ENCODE results near the gene PDIK1L. TPM values are rescaled to one million over a fixed set of nuclear protein-coding genes. Genes with fewer than 3 reads are reported as not detected.

PDIK1L gene
- total RNA-seq, 1 donor from 2014 or later = 11.8 TPM

DNA sequence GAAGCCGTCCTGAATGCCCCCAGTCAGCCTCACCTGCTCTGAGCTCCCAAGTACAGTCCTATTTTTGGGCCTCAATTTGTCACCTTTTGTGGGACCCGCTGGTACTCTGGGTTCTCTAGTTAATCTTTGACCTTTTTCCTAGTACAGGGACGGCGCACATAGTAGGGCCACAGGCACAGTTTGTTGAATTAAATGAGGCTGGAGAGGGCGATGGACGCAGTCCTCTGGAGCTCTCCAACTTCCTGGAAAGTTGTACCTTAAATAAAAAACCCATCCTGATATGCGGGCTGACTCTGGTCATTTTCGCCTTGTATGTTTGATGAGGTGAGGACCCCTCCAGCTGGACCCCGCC lies 52.0 kb downstream of the PDIK1L start:
- Histone ChIP-seq H3K36me3 (no peaks in the 10 kb centered on the region), H3K4me1 (peaks cover 24% of the 10 kb centered on the region), H3K4me3 (peak overlapping the region; percentile 41), H3K27ac (no peak overlapping the region), H3K9me3 (no peaks in the 10 kb centered on the region), H3K27me3 (ENCODE audit: low read depth) (peaks cover 15% of the 10 kb centered on the region)
- TF ChIP-seq, protein P1, sequence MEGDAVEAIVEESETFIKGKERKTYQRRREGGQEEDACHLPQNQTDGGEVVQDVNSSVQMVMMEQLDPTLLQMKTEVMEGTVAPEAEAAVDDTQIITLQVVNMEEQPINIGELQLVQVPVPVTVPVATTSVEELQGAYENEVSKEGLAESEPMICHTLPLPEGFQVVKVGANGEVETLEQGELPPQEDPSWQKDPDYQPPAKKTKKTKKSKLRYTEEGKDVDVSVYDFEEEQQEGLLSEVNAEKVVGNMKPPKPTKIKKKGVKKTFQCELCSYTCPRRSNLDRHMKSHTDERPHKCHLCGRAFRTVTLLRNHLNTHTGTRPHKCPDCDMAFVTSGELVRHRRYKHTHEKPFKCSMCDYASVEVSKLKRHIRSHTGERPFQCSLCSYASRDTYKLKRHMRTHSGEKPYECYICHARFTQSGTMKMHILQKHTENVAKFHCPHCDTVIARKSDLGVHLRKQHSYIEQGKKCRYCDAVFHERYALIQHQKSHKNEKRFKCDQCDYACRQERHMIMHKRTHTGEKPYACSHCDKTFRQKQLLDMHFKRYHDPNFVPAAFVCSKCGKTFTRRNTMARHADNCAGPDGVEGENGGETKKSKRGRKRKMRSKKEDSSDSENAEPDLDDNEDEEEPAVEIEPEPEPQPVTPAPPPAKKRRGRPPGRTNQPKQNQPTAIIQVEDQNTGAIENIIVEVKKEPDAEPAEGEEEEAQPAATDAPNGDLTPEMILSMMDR (IDR thresholded peaks at IDR 0.05) = no peak
- no peak for DNase-seq
- intact Hi-C loops (cut with DNase I) = no loop called here
- no peak for ATAC-seq

DNA sequence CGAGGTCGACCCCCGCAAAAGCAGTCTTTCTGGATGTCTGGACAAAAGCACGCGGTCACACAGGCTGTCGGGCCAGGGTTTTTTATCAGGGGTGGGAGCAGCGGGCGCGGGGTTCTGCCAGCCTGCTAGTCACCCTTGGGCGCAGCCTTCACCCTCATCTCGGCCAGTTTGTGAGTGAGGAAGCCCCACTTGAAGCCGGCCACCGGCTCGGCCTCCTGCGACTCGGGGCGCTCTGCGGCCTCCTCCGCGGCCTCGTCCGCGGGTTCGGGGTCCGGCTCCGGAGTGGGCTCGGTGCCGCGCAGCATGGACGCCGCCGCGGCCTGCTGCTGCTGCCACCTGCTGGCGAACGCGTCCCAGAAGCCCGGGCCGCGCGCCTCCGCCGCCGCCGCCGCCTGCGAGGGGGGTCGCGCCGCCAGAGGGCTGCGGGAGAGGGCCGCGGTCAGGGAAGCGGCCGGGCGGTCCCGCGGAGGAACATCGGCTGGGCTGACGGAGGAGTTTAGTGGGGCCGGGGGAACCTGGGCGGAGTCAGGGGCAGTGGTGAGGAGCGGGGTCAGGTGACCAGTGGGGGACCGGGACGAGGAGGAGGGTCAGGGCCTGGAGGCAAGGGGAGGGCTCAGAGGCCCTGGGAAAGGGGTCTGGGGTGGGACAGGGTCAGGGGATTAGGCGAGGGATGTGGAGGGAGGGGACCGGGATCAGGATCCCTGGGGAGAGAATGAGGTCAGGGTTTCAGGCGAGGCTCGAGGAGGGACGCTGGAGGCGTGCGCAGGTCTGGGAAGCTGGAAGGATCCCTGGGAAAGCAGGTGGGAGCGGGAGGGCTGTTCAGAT lies 52.6 kb downstream of the PDIK1L start:
- TF ChIP-seq, protein P1 (IDR thresholded peaks at IDR 0.05) = peak; percentile 66
- ATAC-seq (peak; percentile 68 to 72), DNase-seq (no peak)
- peaks cover 24% of the 10 kb centered on the region for H3K4me1 ChIP-seq
- H3K27me3 ChIP-seq (ENCODE audit: low read depth) = peaks cover 12% of the 10 kb centered on the region
- intact Hi-C loops (cut with DNase I) = no loop called here
- H3K4me3 ChIP-seq = peak overlapping the region; percentile 41
- no peaks in the 10 kb centered on the region for H3K36me3 ChIP-seq
- no peak overlapping the region for H3K27ac ChIP-seq
- no peaks in the 10 kb centered on the region for H3K9me3 ChIP-seq

DNA sequence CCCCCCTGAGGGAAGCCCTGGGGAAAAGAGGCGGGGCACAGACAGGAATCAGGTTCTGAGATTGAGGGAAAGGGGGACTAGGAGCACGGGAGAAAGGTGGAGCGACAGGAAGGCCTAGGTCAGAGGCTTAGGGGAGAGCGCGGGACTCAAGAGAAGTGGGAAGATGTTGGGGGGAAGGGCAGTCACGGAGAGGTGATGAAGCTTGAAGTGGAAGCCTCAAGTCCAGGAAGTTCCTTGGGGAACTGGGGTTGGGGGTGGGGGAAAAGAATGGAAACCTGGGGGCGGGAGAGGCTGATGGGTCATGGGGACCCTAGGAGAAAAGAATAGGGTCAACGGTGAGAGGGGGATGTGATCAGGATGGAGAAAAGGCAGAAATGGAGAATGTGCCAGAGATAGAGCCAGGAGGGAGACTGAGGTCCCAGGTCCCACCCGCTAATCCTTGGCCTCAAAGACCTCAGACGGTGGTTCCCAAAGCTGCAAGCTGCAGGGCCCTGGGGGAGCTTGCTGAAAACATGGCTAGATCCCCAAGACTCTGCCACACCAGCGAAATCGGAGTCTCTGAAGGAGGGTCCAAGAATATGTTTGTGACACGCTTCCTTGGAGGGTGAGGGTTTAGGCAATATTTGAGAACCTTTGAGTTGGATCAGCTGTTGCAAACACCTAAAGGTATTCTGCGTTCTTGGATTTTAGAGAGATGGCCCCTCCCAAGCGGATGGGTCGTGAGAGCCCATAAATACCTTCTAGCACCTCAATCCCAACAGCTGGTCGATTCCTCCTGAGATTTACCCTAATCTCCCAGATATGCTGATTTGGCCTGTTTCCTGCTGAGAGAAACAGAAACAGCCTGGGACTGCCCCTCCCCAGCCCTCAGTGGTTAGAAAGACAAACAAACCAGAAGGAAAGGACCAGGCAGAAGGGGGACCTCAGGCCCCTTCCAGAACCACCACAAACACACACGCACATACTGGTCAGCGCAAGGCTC lies 53.5 kb downstream of the PDIK1L start:
- Histone ChIP-seq H3K36me3 (no peaks in the 10 kb centered on the region), H3K4me3 (no peak overlapping the region), H3K27ac (no peak overlapping the region), H3K4me1 (peaks cover 25% of the 10 kb centered on the region), H3K27me3 (ENCODE audit: low read depth) (peaks cover 10% of the 10 kb centered on the region), H3K9me3 (no peaks in the 10 kb centered on the region)
- TF ChIP-seq, protein P1 (IDR thresholded peaks at IDR 0.05) = no peak
- no peak for DNase-seq
- intact Hi-C loops (cut with DNase I) = no loop called here
- ATAC-seq = no peak

DNA sequence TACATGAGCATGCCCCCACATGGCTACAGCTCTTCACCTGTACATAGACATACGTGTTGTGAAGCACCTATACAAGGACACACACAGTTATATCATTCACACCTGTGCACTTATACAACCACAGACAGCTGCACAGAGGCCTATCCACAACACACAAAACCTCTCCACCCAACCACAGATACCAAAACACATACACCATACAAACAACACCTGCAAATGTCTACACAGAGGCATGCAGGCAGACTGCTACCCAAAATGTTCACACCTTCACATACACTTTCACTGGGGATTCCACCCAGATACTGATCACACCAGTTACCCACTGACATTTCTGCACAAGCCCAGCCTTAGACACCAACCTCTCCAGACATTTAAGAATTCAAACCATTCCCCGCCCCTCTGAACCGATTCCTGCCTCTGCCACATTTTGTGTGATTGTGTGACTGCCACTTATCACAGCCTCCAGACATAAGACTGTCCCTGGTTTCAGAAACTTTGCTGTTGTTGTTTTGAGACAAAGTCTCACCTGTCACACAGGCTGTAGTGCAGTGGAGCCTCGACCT lies 55.2 kb downstream of the PDIK1L start:
- no peak for DNase-seq
- no peaks in the 10 kb centered on the region for H3K9me3 ChIP-seq
- H3K4me1 ChIP-seq = peaks cover 27% of the 10 kb centered on the region
- H3K4me3 ChIP-seq = no peak overlapping the region
- H3K27me3 ChIP-seq (ENCODE audit: low read depth) = no peaks in the 10 kb centered on the region
- TF ChIP-seq, protein P1 (IDR thresholded peaks at IDR 0.05) = no peak
- intact Hi-C loops (cut with DNase I) = no loop called here
- no peak overlapping the region for H3K27ac ChIP-seq
- ATAC-seq = no peak
- no peaks in the 10 kb centered on the region for H3K36me3 ChIP-seq

DNA sequence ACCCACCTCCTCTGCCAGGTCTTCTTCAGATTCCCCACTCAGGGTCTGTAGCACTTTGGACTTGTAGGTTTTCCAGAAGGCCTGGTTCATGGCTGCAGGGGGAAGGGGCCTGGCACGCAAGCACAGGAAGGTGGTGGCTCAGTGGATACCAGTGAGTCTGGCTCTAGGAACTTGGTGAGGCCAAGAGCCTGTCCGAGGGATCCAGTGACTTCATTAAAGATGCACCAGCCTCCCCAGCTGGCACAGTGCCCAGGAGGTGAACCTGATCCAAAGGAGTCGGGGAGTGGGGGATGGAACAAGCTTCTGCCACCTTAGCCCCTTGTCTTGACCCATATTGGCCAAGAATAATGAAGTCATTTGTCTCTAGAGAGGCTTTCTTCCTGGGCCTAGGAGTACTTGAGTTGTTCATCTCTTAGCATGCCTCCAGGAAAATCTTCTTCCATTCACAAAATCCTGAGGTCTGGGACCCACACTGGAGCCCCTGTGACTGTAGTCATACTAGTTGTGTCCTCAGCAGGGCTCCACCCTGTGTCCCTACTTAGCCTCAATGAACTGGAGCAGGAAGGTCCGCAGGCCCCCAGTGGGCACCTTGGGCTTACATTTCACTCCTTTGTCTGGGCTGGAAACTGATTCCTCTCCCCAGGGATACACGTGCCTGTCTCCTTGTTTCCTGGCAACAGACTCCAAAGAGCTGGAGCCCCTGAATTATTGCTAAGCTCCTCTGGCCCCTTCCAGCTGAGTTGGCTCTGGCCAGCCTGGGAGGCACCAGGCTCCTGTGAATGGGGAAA lies 57.0 kb downstream of the PDIK1L start, which contains the start of gene C1orf232:
Gene C1orf232 (minus strand): TSS at position 554 of the 788 bp plus-strand sequence. CDS start 464 bp downstream, at position 90.
- intact Hi-C loops (cut with DNase I) = no loop called here
- TF ChIP-seq, protein P1 (IDR thresholded peaks at IDR 0.05) = no peak
- ATAC-seq (no peak), DNase-seq (no peak)
- H3K4me3 ChIP-seq = peak within 1 kb of the TSS; percentile 98
- H3K27ac ChIP-seq = peak within 1 kb of the TSS; percentile 85
- H3K4me1 ChIP-seq = peaks cover 20% of the 10 kb centered on the region
- H3K36me3 ChIP-seq = no peaks in the 10 kb centered on the region
- no peaks in the 10 kb centered on the region for H3K27me3 ChIP-seq (ENCODE audit: low read depth)
- no peaks in the 10 kb centered on the region for H3K9me3 ChIP-seq
